Measurements from ENCODE around the gene UFSP2.

GRCh38 chr4:185472103-185472542 lies 46.4 kb upstream of the UFSP2 start:
- TF ChIP-seq POLR2A (IDR thresholded peaks at IDR 0.05; ENCODE audit: low read depth, low read length) (no peak), POLR2AphosphoS5 (IDR thresholded peaks at IDR 0.05; ENCODE audit: low read depth, low read length) (no peak), TAF1 (IDR thresholded peaks at IDR 0.05; ENCODE audit: borderline replicate concordance, low read depth, low read length) (no peak)

Measured in GM12892 (cell line).